GM19193 (cell line): Measurements from ENCODE around the gene PPM1D.

Experiments
- POLR2A ChIP-seq: IDR thresholded peaks from 4 replicates; pipeline ENCODE4 v1.6.1; 2011; ENCODE audit not compliant: insufficient read depth, insufficient read length; ENCODE audit errors: extremely low read depth

The PPM1D gene

DNA sequence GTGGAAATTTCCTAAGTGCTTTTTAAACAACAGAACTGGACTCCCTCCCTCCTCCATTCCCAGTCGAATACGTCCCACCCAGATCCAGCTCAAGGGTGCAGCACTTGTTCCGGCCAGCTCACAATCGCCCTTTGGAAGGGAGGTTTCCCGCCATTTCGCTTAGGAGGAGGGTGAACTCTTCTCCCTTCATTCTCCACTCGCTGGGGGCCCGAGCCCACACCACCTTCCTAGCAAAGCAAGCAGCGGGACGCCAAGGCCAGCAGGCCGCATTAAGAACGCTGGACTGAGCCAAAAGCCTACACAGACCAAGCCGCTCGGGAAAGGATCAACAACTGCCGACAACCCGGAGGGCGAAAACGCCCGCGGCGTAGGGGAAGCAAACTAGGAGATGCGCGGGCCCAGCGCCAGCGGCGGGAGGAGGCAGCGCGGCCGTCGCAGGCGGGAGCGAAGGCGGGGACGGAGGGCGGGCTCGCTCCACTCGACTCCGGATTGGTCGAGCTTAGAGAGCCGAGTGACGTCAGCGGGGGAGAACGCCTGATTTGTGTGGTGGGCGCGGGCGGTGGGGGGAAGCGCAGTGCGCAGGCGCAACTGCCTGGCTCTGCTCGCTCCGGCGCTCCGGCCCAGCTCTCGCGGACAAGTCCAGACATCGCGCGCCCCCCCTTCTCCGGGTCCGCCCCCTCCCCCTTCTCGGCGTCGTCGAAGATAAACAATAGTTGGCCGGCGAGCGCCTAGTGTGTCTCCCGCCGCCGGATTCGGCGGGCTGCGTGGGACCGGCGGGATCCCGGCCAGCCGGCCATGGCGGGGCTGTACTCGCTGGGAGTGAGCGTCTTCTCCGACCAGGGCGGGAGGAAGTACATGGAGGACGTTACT, at the start of gene PPM1D:
PPM1D (plus strand) TSS at position 574 of the 870 bp plus-strand sequence; CDS start at position 796, 222 bp downstream.
- peak; percentile 94 for TF ChIP-seq POLR2A

DNA sequence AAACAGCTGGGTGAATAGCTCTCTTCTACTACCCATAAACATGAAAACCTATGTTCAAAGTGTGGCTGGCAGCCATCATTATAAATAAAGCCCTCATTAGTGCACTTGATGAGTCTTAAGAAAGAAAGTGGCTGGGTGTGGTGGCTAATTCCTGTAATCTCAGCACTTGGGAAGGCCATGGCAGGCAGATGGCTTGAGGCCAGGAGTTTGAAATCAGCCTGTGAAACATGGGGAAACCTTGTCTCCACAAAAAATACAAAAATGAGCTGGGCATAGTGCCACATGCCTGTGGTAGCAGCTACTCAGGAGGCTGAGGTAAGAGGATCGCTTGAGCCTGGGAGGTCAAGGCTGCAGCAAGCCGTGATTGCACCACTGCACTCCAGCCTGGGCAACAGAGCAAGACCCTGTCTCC, 45.6 kb upstream of the PPM1D start:
- no peak for TF ChIP-seq POLR2A

DNA sequence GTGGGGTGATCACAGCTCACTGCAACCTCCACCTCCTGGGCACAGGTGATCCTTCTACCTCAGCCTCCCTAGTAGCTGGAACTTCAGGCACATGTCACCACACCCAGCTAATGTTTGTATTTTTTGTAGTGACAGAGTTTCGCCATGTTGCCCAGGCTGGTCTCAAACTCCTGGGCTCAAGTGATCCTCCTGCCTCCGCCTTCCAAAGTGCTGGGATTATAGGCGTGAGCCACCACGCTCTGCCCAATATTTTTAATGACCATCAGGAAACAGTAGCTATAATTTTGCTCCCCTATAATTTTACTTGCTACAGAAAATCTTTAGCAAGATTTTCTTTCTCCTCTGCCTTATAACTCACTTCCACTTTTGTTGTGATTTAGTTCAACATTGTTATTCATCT, 44.2 kb upstream of the PPM1D start:
- TF ChIP-seq POLR2A = no peak

DNA sequence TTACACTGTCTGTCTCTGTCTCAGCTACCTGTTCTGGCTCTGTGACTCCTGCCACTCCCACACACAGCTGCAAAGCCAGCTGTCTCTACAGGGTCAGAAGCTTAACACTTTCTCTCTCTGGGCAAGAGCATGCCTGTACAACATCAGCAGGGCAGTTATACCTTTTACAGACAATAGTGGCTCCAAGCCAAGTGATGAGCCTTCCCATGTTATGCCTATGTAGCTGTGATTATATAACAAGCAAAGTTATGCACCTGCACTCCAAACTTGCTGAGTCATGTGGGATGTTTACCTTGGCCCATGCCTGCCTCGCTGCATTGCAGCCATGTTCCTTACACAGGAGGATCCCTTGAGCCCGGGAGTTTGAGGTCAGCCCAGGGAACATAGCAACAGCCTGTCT, 42.2 kb upstream of the PPM1D start:
- TF ChIP-seq POLR2A = no peak

DNA sequence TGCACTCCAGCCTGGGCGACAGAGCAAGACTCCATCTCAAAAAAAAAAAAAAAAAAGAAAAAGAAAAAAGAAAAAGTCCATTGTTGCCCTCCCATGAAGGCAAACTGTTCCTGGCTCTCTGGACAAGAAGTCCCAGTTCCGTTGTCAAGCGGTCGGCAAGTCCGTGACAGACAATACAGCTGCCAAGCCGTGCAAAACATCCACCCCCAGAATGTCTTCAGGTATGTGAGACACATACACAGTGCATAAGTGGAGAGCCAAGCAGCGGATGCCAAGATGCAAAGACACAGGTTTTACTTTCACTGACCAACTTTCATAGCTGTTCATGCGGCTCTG, 40.4 kb upstream of the PPM1D start:
- TF ChIP-seq POLR2A = no peak

DNA sequence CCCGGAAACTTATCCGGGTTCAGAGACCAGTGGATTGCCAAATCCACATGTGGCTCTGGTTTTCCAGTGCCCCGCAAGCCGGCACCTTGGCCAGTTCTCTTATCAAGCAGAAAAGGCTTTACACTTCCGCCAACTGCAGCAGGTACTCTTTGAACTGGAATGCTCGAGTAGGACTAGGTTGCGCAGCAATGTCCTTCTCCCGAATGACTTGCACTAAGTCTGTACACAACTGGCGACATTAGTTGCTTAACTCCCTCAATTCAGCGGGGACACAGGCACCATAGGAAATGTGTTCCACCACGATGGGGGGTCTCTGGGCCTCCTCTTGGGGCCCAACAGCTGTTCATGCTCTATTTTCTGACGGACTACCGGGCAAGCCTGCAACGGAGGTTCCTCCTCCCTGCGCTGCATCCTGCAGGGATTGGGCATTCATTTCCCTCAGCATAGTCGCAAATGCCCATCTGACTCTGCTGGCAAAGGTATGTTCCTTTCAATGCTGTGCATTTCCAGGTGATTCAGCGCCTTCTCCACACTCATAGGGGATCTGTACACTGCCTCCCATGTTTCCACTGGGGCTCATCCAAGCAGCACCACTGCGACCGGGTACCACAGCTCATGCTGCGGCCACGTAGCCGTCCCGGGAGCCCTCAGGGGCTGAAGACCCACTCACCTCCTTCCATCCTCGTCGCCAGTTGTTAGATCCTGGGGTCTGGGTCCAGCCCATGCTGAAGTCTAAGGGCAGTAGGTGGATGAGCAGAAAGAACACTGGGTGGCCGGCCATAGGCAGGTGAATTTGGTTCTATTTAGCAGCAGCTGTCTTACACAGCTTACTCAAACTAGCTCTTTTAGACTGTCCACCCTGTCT, 39.8 kb upstream of the PPM1D start:
- no peak for TF ChIP-seq POLR2A

DNA sequence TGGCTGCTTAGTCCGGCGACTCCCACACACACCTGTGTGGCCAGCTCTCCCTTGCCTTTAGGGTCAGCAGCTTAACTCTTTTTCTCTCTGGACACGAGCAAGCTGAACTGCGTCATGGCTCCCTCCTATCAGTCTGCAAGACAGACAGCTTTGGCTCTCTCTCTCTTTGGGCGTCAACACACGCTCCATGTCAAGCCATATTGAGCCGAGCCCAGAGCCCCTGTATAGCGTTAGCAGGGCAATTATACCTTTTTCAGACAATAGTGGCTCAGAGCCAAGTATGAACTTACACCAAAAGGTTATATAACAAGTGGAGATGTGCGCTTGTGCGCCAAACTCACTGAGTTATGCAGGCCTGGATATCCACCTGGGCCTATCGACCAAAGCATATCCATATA, 39.1 kb upstream of the PPM1D start:
- TF ChIP-seq POLR2A = no peak

DNA sequence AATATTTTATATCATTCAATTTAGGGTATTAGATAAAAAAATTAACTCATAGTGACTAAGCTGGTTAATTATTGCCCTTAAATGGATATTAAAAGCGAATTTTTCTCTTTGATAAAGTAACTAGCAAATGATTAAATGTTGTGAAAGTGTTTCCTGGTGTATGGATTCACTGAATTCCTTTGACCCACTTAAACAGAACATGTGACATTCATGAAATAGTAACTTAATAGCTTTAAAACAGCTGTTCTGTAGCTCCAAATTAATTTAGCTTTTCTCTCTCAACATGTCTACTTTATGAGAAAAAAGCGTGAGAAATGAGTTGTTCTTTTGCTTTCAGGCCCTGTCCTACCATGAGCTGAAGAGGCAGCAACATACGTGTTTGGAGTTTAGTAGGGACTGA, 37.6 kb upstream of the PPM1D start:
- no peak for TF ChIP-seq POLR2A

DNA sequence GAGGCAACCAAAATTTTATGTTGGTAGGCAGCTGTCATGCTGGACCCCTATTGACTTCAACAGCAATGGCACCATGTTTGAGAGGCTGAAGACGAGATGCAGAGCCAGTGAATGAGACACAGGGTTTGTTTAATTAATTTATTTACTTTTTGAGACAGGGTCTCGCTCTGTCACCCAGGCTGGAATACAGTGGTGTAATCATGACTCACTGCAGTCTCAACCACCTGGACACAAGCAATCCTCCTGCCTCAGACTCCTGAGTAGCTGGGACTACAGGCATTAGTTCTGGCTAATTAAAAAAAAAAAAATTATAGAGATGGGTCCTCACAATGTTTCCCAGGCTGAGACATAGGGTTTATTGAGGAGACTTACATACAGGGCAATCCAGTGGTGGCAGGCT, 36.2 kb upstream of the PPM1D start:
- TF ChIP-seq POLR2A = no peak

DNA sequence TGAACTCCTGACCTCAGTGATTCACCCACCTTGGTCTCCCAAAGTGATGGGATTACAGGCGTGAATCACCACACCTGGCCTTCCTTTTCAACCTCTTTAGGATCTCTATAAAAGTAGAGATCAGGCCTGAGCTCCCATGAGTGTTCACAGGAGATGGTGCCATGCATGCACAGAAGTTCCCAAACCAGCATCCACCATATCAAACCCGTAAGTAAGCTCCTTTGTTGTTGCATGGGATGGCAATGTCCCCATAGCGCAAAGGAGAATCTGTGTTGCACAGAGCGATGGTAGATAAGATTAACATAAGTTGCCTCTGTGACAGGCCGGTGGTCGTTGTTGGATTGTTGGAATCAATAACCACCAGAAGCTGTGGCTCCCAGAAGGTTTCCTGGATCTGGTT, 34.8 kb upstream of the PPM1D start:
- TF ChIP-seq POLR2A = no peak

DNA sequence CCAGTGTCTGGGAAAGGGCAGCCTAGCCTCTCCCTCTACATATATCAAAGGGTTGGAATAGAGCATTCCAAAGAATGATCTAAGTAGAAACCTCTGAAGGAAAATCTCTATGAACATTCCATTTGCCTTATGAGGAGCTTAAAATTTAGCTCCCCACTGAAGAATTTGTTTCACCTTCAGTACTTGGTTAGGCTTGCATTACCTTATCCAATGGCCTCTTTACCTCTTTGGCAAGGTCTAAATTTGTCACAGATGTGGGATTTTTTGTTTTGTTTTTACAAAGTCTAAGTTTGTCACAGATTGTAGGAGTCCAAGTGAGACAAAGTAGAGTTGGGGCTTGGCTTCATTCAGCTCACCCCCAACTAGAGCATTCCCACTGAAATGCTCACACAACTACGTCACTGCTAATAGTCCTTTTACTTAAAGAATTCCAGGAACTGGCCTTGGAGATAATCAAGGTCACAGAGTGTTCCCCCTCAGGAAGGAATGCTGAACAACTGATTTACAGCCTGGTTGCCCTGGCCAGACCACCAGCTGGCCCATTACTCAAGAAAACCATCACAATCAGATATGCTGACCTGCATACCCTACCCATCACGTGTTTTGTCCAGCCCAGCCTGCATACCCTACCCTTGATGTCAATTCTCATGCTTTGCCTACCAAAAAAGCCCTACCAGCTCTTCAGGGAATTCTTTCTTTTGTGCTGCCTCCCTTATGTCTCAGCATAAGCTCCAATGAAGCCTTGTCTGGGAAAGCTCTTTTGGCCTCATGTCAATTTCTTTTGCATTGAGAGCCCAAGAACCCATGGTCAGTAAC, 26.5 kb upstream of the PPM1D start:
- no peak for TF ChIP-seq POLR2A

DNA sequence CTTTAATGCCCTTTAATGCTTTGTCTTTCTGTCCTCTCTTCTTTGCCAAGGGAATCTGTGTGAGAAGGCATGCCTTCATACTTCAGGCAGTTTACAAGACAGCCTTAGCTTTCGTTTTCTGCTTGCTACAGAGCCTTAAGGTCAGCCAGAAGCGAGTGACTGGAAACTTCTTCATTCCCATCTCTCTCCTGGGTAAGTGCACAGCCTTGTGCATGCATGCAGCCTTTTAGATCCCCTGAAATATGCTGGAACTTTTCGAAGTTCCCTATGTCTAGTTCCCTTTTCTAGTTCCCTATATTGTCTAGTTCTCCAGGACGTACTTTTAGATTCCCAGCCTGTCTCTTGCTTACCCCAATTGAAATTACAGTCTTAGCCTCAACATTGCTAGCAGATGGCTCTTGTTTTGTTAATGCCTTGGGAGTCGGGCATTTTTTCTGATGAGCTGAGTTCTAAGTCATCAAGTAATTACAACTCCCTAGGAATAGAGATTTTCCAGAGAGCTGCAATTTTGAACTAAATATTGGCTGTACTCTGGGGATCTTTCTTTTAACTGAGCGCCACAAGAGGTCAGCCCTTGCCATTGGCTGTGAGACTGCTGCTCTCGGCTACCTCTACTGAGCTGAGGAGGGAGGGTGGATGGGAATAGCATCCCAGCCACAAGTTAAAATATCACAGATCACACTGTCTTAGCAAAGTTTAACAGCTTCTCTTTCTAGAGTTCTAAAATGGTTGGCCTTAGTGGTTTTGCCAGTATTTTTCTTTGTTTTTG, 22.7 kb upstream of the PPM1D start:
- no peak for TF ChIP-seq POLR2A

DNA sequence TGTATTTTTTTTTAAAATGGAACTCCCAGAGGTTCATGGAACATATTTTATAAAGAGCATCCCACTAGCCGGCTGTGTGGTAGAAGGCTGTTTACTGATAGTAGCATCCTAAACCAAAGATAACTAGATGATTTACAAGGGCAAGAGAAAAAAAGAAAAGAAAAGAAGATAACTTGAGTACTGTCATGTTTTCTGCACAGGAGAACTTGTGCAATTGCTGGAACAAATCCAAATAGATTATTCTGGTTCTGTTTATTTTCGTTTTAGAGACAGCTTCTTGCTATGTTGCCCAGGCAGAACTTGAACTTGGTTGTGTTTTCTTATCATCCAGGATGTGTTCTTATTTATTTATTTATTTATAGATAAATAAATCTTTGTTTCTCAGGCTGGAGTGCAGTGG, 20.9 kb upstream of the PPM1D start:
- no peak for TF ChIP-seq POLR2A

DNA sequence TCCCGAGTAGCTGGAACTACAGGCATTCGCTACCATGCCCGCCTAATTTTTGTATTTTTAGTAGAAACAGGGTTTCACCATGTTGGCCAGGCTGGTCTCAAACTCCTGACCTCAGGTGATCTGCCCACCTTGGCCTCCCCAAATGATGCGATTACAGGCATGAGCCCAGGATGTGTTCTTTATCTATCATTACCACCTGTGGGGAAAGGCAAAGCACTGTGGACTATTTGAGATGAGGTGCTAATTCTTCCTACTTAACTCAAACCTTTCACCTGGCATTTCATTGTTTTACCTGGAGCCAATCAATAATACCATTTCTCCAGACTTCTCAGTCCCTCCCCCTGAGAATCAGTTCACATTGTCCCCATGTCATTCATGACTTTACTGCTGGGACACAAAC, 20.4 kb upstream of the PPM1D start:
- no peak for TF ChIP-seq POLR2A
